Stimulated activated naive CD8-positive, alpha-beta T cell treated with anti-CD3 and anti-CD28 coated beads, Interleukin-15, amount 100 ng/mL, for 72 hours (primary cell): ENCODE measurements around the gene PALMD.
A peak's percentile ranks its signal among the peaks of the same experiment; 100 is the strongest.

Experiments
- ATAC-seq: fragments of 150-1000 bp; cut with Tn5 transposase; 2 replicates; pipeline ENCODE4 v1.10.0; 2021; ENCODE audit warnings: mild to moderate bottlenecking, moderate library complexity
- DNase-seq, 2 donors: peaks; one replicate each; pipeline ENCODE4 v3.0.0; 2021 to 2022
- H3K27ac Mint-ChIP-seq, 2 donors: one replicate each; pipeline ENCODE4 v1.8.0; 2022; ENCODE audit warnings: mild to moderate bottlenecking in 2 of 2, mixed read lengths in 2 of 2, moderate library complexity in 2 of 2
- H3K27me3 Mint-ChIP-seq: one replicate; pipeline ENCODE4 v1.8.0; 2022; ENCODE audit warnings: mixed read lengths
- H3K4me1 Mint-ChIP-seq: one replicate; pipeline ENCODE4 v1.8.0; 2022; ENCODE audit warnings: mild to moderate bottlenecking, mixed read lengths
- H3K4me3 Mint-ChIP-seq, 2 donors: one replicate each; pipeline ENCODE4 v1.8.0; 2022; ENCODE audit warnings: mild to moderate bottlenecking in 2 of 2, mixed read lengths in 2 of 2, moderate library complexity in 1 of 2
- H3K9me3 Mint-ChIP-seq, 2 donors: one replicate each; pipeline ENCODE4 v1.8.0; 2022; ENCODE audit warnings: mixed read lengths in 2 of 2

PALMD gene

GRCh38 chr1:99685516-99686180, 39.7 kb downstream of the PALMD start:
- DNase-seq = peak; percentile 23 to 24
- ATAC-seq = peak; percentile 83
- H3K27me3 Mint-ChIP-seq = no peaks in the 10 kb centered on the region
- H3K27ac Mint-ChIP-seq = no peak overlapping the region
- H3K4me3 Mint-ChIP-seq = no peak overlapping the region
- H3K4me1 Mint-ChIP-seq = no peaks in the 10 kb centered on the region
- no peaks in the 10 kb centered on the region for H3K9me3 Mint-ChIP-seq

GRCh38 chr1:99691175-99691574, 45.3 kb downstream of the PALMD start:
- DNase-seq = no peak
- Mint-ChIP-seq H3K9me3 (no peaks in the 10 kb centered on the region), H3K27me3 (peaks cover 24% of the 10 kb centered on the region), H3K27ac (no peak overlapping the region), H3K4me1 (no peaks in the 10 kb centered on the region), H3K4me3 (no peak overlapping the region)
- no peak for ATAC-seq

GRCh38 chr1:99696616-99697015, 50.7 kb downstream of the PALMD start:
- Mint-ChIP-seq H3K4me3 (no peak overlapping the region), H3K27ac (no peak overlapping the region), H3K27me3 (peaks cover 40% of the 10 kb centered on the region), H3K9me3 (no peaks in the 10 kb centered on the region), H3K4me1 (no peaks in the 10 kb centered on the region)
- ATAC-seq (no peak), DNase-seq (no peak)

- no peaks in the 10 kb centered on the region for H3K4me1 Mint-ChIP-seq
- no peaks in the 10 kb centered on the region for H3K9me3 Mint-ChIP-seq
- peaks cover 45% of the 10 kb centered on the region for H3K27me3 Mint-ChIP-seq
- ATAC-seq = no peak
- no peak overlapping the region for H3K4me3 Mint-ChIP-seq
- no peak overlapping the region for H3K27ac Mint-ChIP-seq
- DNase-seq = no peak
Observed at GRCh38 chr1:99697580-99697979, 51.7 kb downstream of the PALMD start.

GRCh38 chr1:99700020-99700419, 54.1 kb downstream of the PALMD start:
- Mint-ChIP-seq H3K4me3 (no peak overlapping the region), H3K9me3 (no peaks in the 10 kb centered on the region), H3K27ac (no peak overlapping the region), H3K4me1 (no peaks in the 10 kb centered on the region), H3K27me3 (peaks cover 39% of the 10 kb centered on the region)
- ATAC-seq (no peak), DNase-seq (no peak)

GRCh38 chr1:99702221-99702620, 56.3 kb downstream of the PALMD start:
- no peak overlapping the region for H3K4me3 Mint-ChIP-seq
- no peaks in the 10 kb centered on the region for H3K9me3 Mint-ChIP-seq

GRCh38 chr1:99704356-99704816, 58.5 kb downstream of the PALMD start:
- H3K4me3 Mint-ChIP-seq = no peak overlapping the region
- H3K9me3 Mint-ChIP-seq = no peaks in the 10 kb centered on the region
- H3K27ac Mint-ChIP-seq = no peak overlapping the region
- no peak for ATAC-seq
- DNase-seq = no peak
- no peaks in the 10 kb centered on the region for H3K4me1 Mint-ChIP-seq
- H3K27me3 Mint-ChIP-seq = peaks cover 21% of the 10 kb centered on the region

More at GRCh38 chr1:99702221-99702620, 56.3 kb downstream of the PALMD start:
- DNase-seq (no peak), ATAC-seq (no peak)
- Mint-ChIP-seq H3K4me1 (no peaks in the 10 kb centered on the region), H3K27ac (no peak overlapping the region), H3K27me3 (peaks cover 35% of the 10 kb centered on the region)

GRCh38 chr1:99705385-99705784, 59.5 kb downstream of the PALMD start:
- no peak for DNase-seq
- Mint-ChIP-seq H3K27me3 (peaks cover 14% of the 10 kb centered on the region), H3K4me3 (no peak overlapping the region), H3K4me1 (no peaks in the 10 kb centered on the region), H3K9me3 (no peaks in the 10 kb centered on the region), H3K27ac (no peak overlapping the region)
- ATAC-seq = no peak

GRCh38 chr1:99707535-99708142, 61.7 kb downstream of the PALMD start:
- ATAC-seq = no peak
- no peaks in the 10 kb centered on the region for H3K27me3 Mint-ChIP-seq
- no peaks in the 10 kb centered on the region for H3K4me1 Mint-ChIP-seq
- peak; percentile 18 to 51 for DNase-seq
- no peak overlapping the region for H3K4me3 Mint-ChIP-seq
- no peaks in the 10 kb centered on the region for H3K9me3 Mint-ChIP-seq
- no peak overlapping the region for H3K27ac Mint-ChIP-seq

GRCh38 chr1:99710994-99711393, 65.1 kb downstream of the PALMD start:
- H3K27ac Mint-ChIP-seq = no peak overlapping the region
- H3K4me1 Mint-ChIP-seq = no peaks in the 10 kb centered on the region
- DNase-seq (no peak), ATAC-seq (no peak)
- H3K9me3 Mint-ChIP-seq = no peaks in the 10 kb centered on the region
- H3K4me3 Mint-ChIP-seq = no peak overlapping the region
- no peaks in the 10 kb centered on the region for H3K27me3 Mint-ChIP-seq

- Mint-ChIP-seq H3K27me3 (no peaks in the 10 kb centered on the region), H3K4me3 (no peak overlapping the region), H3K27ac (no peak overlapping the region), H3K4me1 (no peaks in the 10 kb centered on the region), H3K9me3 (no peaks in the 10 kb centered on the region)
- ATAC-seq (no peak), DNase-seq (no peak)
Observed at GRCh38 chr1:99713006-99713405, 67.1 kb downstream of the PALMD start.

- no peak overlapping the region for H3K27ac Mint-ChIP-seq
Observed at GRCh38 chr1:99717005-99717404, 71.1 kb downstream of the PALMD start.

GRCh38 chr1:99723251-99723650, 77.3 kb downstream of the PALMD start:
- Mint-ChIP-seq H3K9me3 (no peaks in the 10 kb centered on the region), H3K27ac (no peak overlapping the region), H3K4me1 (no peaks in the 10 kb centered on the region), H3K4me3 (no peak overlapping the region), H3K27me3 (no peaks in the 10 kb centered on the region)
- DNase-seq (no peak), ATAC-seq (no peak)

More at GRCh38 chr1:99717005-99717404, 71.1 kb downstream of the PALMD start:
- no peaks in the 10 kb centered on the region for H3K9me3 Mint-ChIP-seq
- no peak for ATAC-seq
- no peak for DNase-seq
- no peak overlapping the region for H3K4me3 Mint-ChIP-seq
- H3K4me1 Mint-ChIP-seq = no peaks in the 10 kb centered on the region
- H3K27me3 Mint-ChIP-seq = no peaks in the 10 kb centered on the region

GRCh38 chr1:99725996-99726395, 80.1 kb downstream of the PALMD start:
- DNase-seq = no peak
- H3K4me3 Mint-ChIP-seq = no peak overlapping the region
- no peaks in the 10 kb centered on the region for H3K27me3 Mint-ChIP-seq
- no peaks in the 10 kb centered on the region for H3K9me3 Mint-ChIP-seq
- no peak for ATAC-seq
- H3K4me1 Mint-ChIP-seq = no peaks in the 10 kb centered on the region
- no peak overlapping the region for H3K27ac Mint-ChIP-seq

- ATAC-seq (no peak), DNase-seq (no peak)
- H3K4me3 Mint-ChIP-seq = no peak overlapping the region
- H3K27me3 Mint-ChIP-seq = no peaks in the 10 kb centered on the region
- no peak overlapping the region for H3K27ac Mint-ChIP-seq
- H3K4me1 Mint-ChIP-seq = no peaks in the 10 kb centered on the region
- H3K9me3 Mint-ChIP-seq = no peaks in the 10 kb centered on the region
Observed at GRCh38 chr1:99726407-99726806, 80.5 kb downstream of the PALMD start.

- Mint-ChIP-seq H3K27me3 (no peaks in the 10 kb centered on the region), H3K4me3 (no peak overlapping the region)
- no peak for ATAC-seq
Observed at GRCh38 chr1:99726818-99727217, 80.9 kb downstream of the PALMD start.

More at GRCh38 chr1:99726818-99727217, 80.9 kb downstream of the PALMD start:
- Mint-ChIP-seq H3K4me1 (no peaks in the 10 kb centered on the region), H3K9me3 (no peaks in the 10 kb centered on the region), H3K27ac (no peak overlapping the region)
- DNase-seq = no peak
